Lung (tissue), 16 donors: ENCODE results near the gene PEX11B. TPM values are rescaled to one million over a fixed set of nuclear protein-coding genes. Genes with fewer than 3 reads are reported as not detected.

Source experiments
- ATAC-seq: fragments of 200-7000 bp; cut with Tn5 transposase; one replicate; pipeline ENCODE4 v1.9.1; 2020; ENCODE audit warnings: moderate number of reproducible peaks; ENCODE audit not compliant: insufficient read depth, low FRiP score
- DNase-seq, 3 donors: peaks; one replicate each; pipeline ENCODE4 v3.0.0-alpha.2; 2013 to 2017
- H3K27ac ChIP-seq, 2 donors: one replicate each; pipeline ENCODE4 v1.5.1; 2013; ENCODE audit warnings: mild to moderate bottlenecking in 2 of 2, moderate library complexity in 2 of 2, control low read depth in 1 of 2, inconsistent platforms in 1 of 2, low read depth in 1 of 2, low read length in 1 of 2
- H3K27me3 ChIP-seq, 3 donors: one replicate each; pipeline ENCODE4 v1.5.1; 2013; ENCODE audit warnings: low read length in 2 of 3; ENCODE audit not compliant: control insufficient read depth in 3 of 3, insufficient read depth in 3 of 3
- H3K36me3 ChIP-seq, 4 donors: one replicate each; pipeline ENCODE4 v1.5.1; 2013; ENCODE audit warnings: low read length in 4 of 4, mild to moderate bottlenecking in 1 of 4, moderate library complexity in 1 of 4; ENCODE audit not compliant: control insufficient read depth in 4 of 4, insufficient read depth in 4 of 4
- H3K4me1 ChIP-seq, 5 donors: one replicate each; pipeline ENCODE4 v1.5.1; 2013; ENCODE audit warnings: low read length in 5 of 5, mild to moderate bottlenecking in 2 of 5, moderate library complexity in 1 of 5; ENCODE audit not compliant: control insufficient read depth in 5 of 5, insufficient read depth in 5 of 5
- H3K4me3 ChIP-seq: one replicate; pipeline ENCODE4 v1.5.1; 2013; ENCODE audit warnings: mild to moderate bottlenecking, control low read depth, moderate library complexity
- H3K9ac ChIP-seq, 2 donors: one replicate each; pipeline ENCODE4 v1.5.1; 2013; ENCODE audit warnings: low read length in 2 of 2, control low read depth in 1 of 2; ENCODE audit not compliant: insufficient read depth in 1 of 2
- H3K9me3 ChIP-seq, 4 donors: one replicate each; pipeline ENCODE4 v1.5.1; 2013; ENCODE audit warnings: low read length in 3 of 4, mild to moderate bottlenecking in 1 of 4, moderate library complexity in 1 of 4; ENCODE audit not compliant: control insufficient read depth in 4 of 4, insufficient read depth in 3 of 4
- WGBS, 2 donors: extraction: QIAGEN DNeasy Blood & Tissue Kit; methylation state at CpG; one replicate each; pipeline ENCODE4 v1.1.7; 2013; 5-methylcytosine and 5-hydroxymethylcytosine counted together
- long read RNA-seq, 5 donors: transcript quantifications; one replicate each; lab custom pipeline, GENCODE V29; 2026
- polyA plus RNA-seq, 2 donors: library from polyadenylated mRNA; stranded (reverse); fragments of 200-250 nt; gene quantifications; one replicate each; pipeline ENCODE4 v1.2.1, GENCODE V29; 2013
- total RNA-seq, 2 donors: library from RNA; depleted of rRNA in 1 of 2; stranded (reverse); fragments of >200 nt in 1 of 2; gene quantifications; one replicate each; pipeline ENCODE4 v1.2.1, GENCODE V29; 2014 to 2021
- TF ChIP-seq, protein P1 (sequence below): IDR thresholded peaks from 2 replicates; pipeline ENCODE4 v1.5.1; 2012; ENCODE audit warnings: mild to moderate bottlenecking; ENCODE audit errors: control extremely low read depth, extremely low read depth
- donor health status: control.
- donor health status: control.
- donor health status: Bipolar disorder and iron deficiency.
- donor health status: healthy.
- donor health status: DM: yes; HTN: yes; CAD: no.

PEX11B gene, protein sequence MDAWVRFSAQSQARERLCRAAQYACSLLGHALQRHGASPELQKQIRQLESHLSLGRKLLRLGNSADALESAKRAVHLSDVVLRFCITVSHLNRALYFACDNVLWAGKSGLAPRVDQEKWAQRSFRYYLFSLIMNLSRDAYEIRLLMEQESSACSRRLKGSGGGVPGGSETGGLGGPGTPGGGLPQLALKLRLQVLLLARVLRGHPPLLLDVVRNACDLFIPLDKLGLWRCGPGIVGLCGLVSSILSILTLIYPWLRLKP
- 10 to 100 TPM; 24.6 to 28.6 TPM for total RNA-seq
- polyA plus RNA-seq, result 10 to 100 TPM; 25.0 to 29.6 TPM
- long read RNA-seq, donor 1, transcript PEX11B-201 (4 exons, 1,740 nt), result major isoform, 17 of 18 reads
- long read RNA-seq, donor 1, partial matches to known transcripts, result 0 of 18 reads
- long read RNA-seq, donor 1, other reads (novel, unspliced or antisense), result 0 of 18 reads
- long read RNA-seq, donor 2, transcript PEX11B-201 (4 exons, 1,740 nt), result major isoform, 6 of 6 reads
- long read RNA-seq, donor 2, partial matches to known transcripts, result 0 of 6 reads
- long read RNA-seq, donor 2, other reads (novel, unspliced or antisense), result 0 of 6 reads
- long read RNA-seq, donor 3, transcript PEX11B-201 (4 exons, 1,740 nt), result major isoform, 9 of 17 reads
- long read RNA-seq, donor 3, partial matches to known transcripts, result 8 of 17 reads
- long read RNA-seq, donor 3, other reads (novel, unspliced or antisense), result 0 of 17 reads
- long read RNA-seq, donor 4, transcript PEX11B-201 (4 exons, 1,740 nt), result major isoform, 5 of 17 reads
- long read RNA-seq, donor 4, partial matches to known transcripts, result 12 of 17 reads
- long read RNA-seq, donor 4, other reads (novel, unspliced or antisense), result 0 of 17 reads
- long read RNA-seq, donor 5, transcript PEX11B-201 (4 exons, 1,740 nt), result major isoform, 15 of 41 reads
- long read RNA-seq, donor 5, partial matches to known transcripts, result 26 of 41 reads
- long read RNA-seq, donor 5, other reads (novel, unspliced or antisense), result 0 of 41 reads

DNA sequence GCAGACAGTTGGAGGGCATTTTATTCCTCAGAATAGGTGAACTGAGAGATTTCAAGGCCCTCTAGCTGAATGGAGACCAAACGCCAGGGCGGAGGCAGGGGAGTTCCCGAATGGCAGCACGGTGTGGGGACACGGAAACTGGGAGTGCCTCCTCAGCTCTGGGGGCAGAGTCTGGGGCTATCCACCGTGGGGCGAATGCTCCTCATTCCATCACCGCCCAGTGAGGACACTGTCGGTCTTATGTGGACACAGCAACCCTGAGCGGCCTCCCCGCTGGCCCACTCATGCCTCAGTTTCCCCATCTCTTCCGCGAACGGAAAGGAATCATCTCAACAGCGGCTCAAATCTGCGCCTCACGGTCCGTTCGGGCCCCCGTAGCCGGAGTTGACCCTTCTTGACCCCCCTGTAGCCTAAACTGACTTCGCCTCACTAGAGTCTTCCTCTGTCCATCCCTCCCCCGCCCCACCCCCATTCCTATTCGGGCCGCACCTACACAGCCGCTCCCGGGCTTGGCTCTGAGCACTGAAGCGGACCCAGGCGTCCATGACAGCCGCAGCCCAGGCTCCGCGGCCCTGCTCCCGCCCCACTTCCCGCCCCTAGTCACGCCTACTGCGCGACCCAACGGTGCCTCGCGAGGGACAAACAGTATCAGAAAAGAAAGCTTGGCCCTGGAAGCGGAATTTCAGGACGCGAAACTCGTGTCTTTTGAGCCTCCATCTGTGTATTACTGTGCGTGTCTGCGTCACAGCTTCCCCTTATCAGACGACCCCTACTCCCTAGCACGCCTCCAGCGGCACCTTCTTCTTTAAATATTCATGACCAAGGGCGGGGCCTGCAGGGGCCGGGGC, at the start of gene PEX11B:
Gene PEX11B (minus strand): TSS at position 574 of the 848 bp plus-strand sequence. CDS start 29 bp downstream, at position 545.
- no peaks in the 10 kb centered on the region for H3K27me3 ChIP-seq
- H3K4me3 ChIP-seq, result peak within 1 kb of the TSS; percentile 78
- 0 to 1% methylated on average over 51 of the region's 51 CpGs for WGBS, 2 donors
- TF ChIP-seq, protein P1, sequence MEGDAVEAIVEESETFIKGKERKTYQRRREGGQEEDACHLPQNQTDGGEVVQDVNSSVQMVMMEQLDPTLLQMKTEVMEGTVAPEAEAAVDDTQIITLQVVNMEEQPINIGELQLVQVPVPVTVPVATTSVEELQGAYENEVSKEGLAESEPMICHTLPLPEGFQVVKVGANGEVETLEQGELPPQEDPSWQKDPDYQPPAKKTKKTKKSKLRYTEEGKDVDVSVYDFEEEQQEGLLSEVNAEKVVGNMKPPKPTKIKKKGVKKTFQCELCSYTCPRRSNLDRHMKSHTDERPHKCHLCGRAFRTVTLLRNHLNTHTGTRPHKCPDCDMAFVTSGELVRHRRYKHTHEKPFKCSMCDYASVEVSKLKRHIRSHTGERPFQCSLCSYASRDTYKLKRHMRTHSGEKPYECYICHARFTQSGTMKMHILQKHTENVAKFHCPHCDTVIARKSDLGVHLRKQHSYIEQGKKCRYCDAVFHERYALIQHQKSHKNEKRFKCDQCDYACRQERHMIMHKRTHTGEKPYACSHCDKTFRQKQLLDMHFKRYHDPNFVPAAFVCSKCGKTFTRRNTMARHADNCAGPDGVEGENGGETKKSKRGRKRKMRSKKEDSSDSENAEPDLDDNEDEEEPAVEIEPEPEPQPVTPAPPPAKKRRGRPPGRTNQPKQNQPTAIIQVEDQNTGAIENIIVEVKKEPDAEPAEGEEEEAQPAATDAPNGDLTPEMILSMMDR, result no peak
- peak within 1 kb of the TSS; percentile 80 to 88 for H3K27ac ChIP-seq
- DNase-seq, result peak; percentile 92 to 95 (median 94)
- peaks cover 2 to 23% (median 7%) of the 10 kb centered on the region in 4 donors for H3K36me3 ChIP-seq
- peak within 1 kb of the TSS; percentile 85 to 93 for H3K9ac ChIP-seq
- peak; percentile 88 for ATAC-seq
- no peaks in the 10 kb centered on the region for H3K9me3 ChIP-seq
- peaks cover 4 to 17% (median 8%) of the 10 kb centered on the region in 5 donors for H3K4me1 ChIP-seq

DNA sequence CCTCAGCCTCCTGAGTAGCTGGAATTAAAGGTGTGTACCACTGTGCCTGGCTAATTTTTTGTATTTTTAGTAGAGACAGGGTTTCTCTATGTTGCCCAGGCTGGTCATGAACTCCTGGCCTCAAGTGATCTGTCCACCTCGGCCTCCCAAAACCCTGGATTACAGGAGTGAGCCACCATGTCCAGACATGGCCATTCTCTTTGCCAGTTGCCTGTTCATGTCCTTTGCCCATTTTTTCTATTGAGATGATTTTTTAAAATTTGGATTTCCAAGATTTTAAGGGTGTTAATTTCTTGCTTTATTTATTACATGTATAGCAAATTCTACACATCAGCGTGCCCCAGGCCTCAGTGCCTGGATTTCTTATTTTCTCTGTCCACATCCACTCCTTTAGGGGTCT, 48.8 kb upstream of the PEX11B start:
- ATAC-seq, result no peak
- Histone ChIP-seq H3K27me3 (no peaks in the 10 kb centered on the region), H3K9ac (no peak overlapping the region), H3K36me3 (peaks cover 0 to 5% (median 2%) of the 10 kb centered on the region in 4 donors), H3K4me3 (no peak overlapping the region), H3K27ac (no peak overlapping the region), H3K9me3 (peaks cover 0 to 3% (median 0%) of the 10 kb centered on the region in 4 donors), H3K4me1 (peaks cover 1 to 25% (median 10%) of the 10 kb centered on the region in 5 donors)
- TF ChIP-seq, protein P1, result no peak
- DNase-seq, result no peak
- 96 to 100% methylated on average over 2 of the region's 2 CpGs for WGBS, 2 donors

DNA sequence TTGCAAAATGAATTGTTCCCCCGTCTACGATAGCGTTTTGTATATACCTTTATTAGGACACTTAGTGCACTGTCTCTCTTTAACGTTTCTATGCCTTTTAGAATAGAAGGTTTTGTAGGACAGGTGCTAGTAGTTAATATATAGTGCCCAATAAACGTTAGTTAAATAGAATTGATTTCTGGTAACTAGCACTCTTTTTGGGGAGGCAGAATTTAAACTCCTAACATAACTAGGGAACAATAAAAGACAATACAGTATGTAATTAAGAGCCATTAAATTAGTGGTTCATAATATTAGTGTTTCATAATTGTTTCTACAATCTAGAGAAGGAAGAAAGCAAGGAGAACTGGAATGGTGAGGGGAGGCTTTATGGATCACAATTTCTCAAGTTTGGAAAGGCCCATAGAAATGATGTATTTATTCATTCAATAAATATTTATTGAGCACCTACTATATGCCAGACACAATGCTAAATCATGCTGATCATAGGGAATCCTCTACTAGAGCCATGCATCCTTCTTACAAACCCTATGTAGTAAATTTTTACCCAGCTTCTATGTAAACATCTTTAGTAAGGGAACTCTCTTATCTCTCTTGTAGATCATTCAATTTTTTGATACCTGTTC, 46.7 kb upstream of the PEX11B start:
- TF ChIP-seq, protein P1, result no peak
- ATAC-seq (no peak), DNase-seq (no peak)
- Histone ChIP-seq H3K36me3 (peaks cover 0 to 5% (median 2%) of the 10 kb centered on the region in 4 donors), H3K27me3 (peaks cover 0 to 10% (median 4%) of the 10 kb centered on the region in 3 donors), H3K9me3 (peaks cover 0 to 3% (median 0%) of the 10 kb centered on the region in 4 donors), H3K4me1 (peaks cover 11 to 41% (median 14%) of the 10 kb centered on the region in 5 donors), H3K27ac (peak overlapping the region; percentile 92 to 95), H3K9ac (peak overlapping the region; percentile 33 to 97), H3K4me3 (peak overlapping the region; percentile 73)
- 0 to 1% methylated on average over 5 of the region's 5 CpGs for WGBS, 2 donors
